ENCODE data around the gene CLK2. TPM values are rescaled to one million over a fixed set of nuclear protein-coding genes. Genes with fewer than 3 reads are reported as not detected.

The CLK2 gene
- total and polyA plus RNA-seq, 9 of the 15 experiments (the other 6 are each of a cell fraction or from before 2014, with no cell fraction given), result 13.5 to 81.4 (median 39.6) TPM

DNA sequence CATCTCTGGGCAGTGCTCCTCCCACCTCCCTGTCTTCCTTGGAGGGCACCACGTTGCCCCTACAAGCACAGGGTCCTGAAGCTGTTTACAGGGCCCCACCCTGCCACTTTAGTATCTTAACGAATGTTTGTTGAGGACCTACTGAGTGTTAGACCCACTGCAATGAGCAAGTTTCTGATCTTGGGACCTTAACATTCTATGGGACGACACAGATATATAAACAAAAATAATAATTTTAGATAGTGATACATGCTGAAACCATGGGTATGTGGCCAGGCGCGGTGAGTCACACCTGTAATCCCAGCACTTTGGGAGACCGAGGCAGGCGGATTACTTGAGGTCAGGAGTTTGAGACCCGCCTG is 28.2 kb downstream of the CLK2 start (continued):
- TF ChIP-seq, protein P1, sequence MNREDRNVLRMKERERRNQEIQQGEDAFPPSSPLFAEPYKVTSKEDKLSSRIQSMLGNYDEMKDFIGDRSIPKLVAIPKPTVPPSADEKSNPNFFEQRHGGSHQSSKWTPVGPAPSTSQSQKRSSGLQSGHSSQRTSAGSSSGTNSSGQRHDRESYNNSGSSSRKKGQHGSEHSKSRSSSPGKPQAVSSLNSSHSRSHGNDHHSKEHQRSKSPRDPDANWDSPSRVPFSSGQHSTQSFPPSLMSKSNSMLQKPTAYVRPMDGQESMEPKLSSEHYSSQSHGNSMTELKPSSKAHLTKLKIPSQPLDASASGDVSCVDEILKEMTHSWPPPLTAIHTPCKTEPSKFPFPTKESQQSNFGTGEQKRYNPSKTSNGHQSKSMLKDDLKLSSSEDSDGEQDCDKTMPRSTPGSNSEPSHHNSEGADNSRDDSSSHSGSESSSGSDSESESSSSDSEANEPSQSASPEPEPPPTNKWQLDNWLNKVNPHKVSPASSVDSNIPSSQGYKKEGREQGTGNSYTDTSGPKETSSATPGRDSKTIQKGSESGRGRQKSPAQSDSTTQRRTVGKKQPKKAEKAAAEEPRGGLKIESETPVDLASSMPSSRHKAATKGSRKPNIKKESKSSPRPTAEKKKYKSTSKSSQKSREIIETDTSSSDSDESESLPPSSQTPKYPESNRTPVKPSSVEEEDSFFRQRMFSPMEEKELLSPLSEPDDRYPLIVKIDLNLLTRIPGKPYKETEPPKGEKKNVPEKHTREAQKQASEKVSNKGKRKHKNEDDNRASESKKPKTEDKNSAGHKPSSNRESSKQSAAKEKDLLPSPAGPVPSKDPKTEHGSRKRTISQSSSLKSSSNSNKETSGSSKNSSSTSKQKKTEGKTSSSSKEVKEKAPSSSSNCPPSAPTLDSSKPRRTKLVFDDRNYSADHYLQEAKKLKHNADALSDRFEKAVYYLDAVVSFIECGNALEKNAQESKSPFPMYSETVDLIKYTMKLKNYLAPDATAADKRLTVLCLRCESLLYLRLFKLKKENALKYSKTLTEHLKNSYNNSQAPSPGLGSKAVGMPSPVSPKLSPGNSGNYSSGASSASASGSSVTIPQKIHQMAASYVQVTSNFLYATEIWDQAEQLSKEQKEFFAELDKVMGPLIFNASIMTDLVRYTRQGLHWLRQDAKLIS (CRISPR knock-in tag; IDR thresholded peaks at IDR 0.05), result no peak
- TF ChIP-seq SOX6 (IDR thresholded peaks at IDR 0.05) (no peak), ZNF76 (CRISPR knock-in tag; IDR thresholded peaks at IDR 0.05; ENCODE audit: borderline replicate concordance) (no peak), TFAM (CRISPR knock-in tag; conservative IDR thresholded peaks at IDR 0.05) (no peak), NR2C2 (CRISPR knock-in tag; IDR thresholded peaks at IDR 0.05) (no peak), NR2C2 (tag; IDR thresholded peaks at IDR 0.05) (no peak), RBM25 (IDR thresholded peaks at IDR 0.05; ENCODE audit: low read depth, low read length, severe bottlenecking) (no peak)
- TF ChIP-seq, protein P2, sequence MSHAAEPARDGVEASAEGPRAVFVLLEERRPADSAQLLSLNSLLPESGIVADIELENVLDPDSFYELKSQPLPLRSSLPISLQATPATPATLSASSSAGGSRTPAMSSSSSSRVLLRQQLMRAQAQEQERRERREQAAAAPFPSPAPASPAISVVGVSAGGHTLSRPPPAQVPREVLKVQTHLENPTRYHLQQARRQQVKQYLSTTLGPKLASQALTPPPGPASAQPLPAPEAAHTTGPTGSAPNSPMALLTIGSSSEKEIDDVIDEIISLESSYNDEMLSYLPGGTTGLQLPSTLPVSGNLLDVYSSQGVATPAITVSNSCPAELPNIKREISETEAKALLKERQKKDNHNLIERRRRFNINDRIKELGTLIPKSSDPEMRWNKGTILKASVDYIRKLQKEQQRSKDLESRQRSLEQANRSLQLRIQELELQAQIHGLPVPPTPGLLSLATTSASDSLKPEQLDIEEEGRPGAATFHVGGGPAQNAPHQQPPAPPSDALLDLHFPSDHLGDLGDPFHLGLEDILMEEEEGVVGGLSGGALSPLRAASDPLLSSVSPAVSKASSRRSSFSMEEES (CRISPR knock-in tag; IDR thresholded peaks at IDR 0.05), result no peak
